Left hindlimb (tissue), 1 donor: Measurements from ENCODE around the gene EFCAB8.

ENCODE experiments used
- DNase-seq: peaks from one replicate; pipeline ENCODE4 v3.0.0-alpha.2; 2018

EFCAB8 gene

DNA sequence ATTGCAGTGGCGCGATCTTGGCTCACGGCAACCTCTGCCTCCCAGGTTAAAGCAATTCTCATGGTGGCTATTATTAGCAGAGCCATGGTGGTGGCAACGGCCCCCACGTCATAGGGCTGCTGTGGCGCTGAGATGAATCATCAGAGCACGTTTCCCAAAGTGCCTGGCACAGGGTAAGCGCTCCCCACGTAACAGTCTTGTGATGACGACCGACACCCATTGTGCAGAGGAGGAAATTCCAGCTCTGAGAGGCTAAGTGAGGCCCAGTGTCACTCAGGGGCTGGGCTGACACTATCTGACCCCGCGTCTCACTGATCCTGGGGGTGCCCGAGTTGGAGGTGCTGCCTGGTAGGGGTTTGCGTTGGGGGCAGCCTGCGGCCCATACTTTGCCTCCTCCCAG is 129.3 kb downstream of the EFCAB8 start:
- no peak for DNase-seq

DNA sequence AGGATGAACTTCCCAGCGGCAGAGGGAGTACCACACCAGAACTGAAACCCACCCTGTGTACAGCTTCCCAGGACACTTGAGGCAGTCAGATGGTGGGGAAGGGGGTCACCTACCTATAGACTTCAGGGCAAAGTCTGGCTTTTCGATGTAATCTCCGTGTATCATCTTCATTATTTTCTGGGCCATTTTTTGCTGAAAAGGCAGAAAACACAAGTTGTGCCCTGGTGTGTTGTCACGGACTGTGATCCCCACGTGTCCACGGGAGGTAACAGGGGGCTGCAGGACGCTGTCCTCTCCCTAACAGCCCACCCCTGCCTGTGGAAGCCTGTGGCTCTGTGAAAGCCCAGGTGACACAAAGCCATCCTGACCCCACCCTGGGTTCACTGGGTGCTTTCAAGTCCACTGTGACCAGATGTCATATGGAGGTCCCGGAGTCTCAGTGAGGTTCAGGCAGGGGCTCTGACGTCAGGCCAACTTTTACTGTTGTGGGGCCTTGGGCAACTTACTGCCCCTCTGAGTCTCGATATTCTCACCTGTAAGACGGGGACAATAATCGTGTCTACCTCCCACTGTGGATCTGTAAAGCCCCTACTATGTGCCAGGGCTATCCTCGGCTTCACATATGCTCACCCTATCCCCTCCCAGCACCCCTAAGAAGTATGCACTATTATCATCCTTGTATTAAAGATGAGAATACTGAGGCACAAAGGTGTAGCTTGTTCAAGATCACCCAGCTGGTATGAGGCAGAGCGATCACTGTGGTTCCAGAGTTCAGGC is 131.0 kb downstream of the EFCAB8 start:
- no peak for DNase-seq

DNA sequence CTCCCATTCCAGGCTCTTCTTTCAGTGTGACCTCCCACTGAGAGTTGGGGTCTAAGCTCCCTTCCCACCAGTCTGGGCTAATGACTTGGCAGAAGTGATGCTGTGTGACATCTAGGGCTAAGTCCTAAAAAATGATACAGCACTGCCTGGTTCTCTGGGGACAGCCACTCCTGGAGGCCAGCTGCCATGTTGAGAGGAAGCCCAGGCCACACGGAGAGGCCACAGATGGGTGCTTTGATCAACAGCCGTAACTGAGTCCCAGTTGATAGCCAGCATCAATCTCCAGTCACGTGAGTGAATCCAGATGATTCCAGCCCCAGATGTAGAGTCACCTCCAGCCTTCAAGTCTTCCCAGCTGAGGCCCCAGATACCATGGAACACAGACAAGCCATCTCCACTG is 131.7 kb downstream of the EFCAB8 start:
- no peak for DNase-seq

DNA sequence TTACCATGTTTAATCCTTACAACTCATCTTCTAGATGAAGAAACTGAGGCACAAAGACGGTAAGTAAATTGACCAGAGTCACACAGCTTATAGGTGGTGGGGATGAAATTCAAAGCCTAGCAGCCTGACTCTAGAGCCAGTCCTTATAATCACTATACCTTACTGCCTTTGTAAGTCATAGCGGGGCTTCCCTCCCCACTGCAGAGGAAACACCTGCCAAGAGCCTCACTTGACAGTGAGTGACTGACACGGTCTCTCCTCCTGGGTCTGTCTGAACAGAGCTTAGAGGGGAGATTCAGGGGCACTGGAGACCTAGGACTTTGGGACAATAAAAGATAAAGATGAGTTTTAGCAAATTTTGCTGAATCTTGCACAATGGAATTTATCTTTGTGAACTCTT is 132.7 kb downstream of the EFCAB8 start:
- DNase-seq = no peak

DNA sequence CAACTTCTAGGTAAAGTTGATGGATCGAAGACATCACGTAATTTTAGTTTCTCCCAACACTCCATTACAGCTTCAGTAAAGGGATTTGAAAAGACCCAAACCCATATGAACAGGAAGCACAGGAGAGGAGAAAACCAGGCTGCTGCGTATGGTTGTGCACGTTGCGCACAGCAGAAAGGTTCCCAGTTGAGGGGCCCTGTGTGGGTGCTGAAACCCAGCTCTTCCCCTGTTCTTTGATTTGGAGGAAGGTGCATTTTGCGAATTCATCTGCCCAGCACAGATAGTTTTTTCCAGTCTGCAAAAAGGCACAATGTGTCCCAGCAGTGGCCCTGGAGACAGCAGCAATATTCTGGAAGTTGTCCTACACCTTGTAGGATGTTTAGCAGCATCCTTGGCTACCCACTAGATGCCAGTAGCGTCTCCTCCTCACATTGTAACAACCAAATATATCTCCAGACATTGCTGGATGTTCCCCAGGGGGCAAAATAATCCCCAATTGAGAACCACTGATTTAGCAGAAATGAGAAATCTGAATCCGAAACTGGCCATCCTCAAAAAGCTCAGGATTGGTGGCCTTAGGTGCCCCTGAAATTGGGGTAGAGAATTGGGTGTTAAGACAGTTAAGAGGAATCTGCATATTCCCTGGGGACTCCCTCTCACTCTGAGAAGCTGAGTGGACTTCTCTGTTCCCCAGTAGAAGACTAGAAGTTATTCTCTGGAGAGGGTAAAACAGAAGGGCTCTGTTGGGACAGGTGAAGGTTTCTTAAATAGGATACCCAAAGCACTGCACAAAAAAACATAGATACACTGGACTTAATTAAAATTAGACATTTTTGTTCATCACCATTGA is 133.3 kb downstream of the EFCAB8 start:
- no peak for DNase-seq

DNA sequence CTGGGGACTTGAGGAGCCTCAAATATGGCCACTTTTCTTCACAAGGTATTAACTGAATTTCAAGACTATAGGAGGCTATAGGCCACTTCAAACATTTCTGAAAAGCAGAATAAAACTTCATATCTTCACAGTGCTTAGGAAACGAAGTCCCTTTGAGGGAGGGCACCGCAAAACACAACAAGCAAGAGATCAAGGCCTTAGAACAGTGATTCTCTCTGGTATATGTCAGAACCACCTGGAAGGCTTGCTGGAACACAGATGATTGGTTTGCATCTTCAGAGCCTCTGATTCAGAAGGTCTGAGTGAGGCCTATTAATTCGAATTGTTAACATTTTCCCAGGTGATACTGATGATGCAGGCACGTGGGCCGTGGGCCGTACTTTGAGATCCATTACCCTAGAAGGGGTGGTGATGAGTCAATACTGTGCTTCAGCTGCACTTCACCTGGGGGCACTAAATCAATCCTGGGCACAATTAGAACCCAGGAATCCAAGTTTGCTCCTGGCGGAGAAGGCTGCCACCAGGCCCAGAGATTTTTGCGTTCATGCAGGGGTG is 134.8 kb downstream of the EFCAB8 start:
- no peak for DNase-seq

DNA sequence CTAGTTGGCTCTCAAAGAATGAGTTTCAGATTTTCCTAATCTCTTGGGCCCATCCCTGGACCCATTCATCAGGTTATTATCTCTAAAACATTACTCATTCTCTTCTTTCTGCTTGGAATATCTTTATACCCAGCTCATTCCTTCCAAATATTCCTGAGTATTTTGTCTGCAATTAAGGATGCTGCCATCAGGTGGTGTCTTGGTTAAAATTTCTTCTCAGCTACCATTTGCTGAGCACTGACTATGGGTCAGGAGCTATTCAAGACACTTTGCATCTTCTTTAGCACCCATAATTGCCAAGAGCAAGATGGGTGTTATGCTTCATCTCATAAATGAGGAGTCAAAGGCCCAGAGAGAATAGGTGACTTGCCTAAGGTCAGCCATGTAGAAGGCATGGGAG is 137.1 kb downstream of the EFCAB8 start:
- DNase-seq = no peak

DNA sequence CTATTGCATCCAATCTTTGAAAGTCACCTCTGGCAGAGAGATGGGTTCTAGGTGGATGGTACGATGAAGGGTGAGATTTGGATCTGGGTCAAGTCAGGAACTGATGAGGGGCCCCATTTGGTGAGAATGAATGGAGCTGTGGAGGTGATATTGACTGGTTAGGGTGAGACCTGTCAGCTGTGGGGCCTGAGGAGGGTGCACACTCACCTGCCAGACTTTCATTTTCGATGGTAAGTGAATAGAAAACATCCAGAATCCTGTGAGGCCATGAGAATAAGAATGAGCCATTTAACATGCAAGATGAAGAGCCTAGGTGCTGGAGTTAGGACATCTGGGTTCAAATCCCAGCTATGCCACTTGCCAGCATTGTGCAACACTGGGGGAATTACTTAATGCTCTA is 138.7 kb downstream of the EFCAB8 start:
- DNase-seq = no peak

DNA sequence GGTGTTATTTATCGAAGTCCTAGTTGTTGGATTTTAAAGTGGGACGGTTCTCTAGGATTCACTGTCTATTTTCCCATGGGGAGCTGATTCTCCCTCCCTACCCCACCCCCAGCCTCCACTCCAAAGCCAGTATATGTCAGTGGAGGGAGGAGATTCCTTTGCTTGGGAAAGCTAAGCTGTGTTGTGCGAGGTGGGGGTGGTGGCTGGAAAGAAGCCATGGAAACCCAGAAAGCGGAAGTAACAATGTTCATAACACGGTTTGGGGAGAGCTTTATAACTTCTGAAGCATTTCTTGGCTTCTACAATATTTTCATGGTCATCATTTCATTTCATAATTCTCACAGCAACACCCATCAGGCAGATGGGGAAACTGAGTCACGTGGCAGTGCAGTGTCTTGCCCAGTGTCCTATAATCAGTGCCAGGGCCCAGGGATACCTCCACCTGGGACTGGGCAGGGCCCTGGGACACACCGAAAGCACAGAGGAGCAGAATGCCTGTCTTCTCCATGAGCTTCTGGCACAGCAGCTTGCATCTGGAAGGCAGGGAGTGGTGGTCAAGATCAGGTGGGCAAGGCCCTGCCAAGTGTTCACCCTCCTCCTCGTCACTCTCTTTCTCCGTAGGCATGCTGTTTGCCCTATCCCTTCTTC is 141.0 kb downstream of the EFCAB8 start:
- DNase-seq = no peak

DNA sequence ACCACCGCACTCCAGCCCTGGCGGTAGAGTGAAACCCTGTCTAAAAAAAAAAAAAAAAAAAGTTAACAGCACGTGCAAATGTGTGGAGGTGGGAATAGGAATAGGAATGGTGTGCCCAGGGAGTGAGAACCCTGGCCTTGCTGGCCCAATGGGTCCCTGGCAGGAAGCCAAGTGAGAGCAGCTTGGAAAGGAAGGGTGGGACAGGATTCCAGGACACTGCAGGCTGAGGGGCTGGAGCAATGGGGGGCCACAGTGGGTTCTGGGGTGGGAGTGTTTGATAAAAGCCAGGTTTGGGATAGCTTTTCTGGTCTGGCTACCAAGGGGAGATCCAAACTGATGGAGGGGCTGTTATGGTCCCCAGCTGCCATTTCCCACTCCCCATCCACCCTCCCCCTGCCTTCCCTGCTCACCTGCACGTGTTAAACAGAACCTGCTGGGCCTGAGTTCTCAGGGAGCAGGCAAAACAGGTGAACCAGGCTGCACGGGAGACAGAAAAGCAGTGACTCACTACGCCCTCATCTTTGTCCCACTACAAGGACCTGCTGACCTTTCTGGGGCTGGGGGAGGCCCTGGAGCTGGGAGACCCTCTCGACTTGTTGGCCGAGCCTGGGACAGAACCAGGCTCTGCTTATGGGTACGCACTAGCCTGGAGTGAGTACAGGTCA is 142.2 kb downstream of the EFCAB8 start:
- DNase-seq = no peak

DNA sequence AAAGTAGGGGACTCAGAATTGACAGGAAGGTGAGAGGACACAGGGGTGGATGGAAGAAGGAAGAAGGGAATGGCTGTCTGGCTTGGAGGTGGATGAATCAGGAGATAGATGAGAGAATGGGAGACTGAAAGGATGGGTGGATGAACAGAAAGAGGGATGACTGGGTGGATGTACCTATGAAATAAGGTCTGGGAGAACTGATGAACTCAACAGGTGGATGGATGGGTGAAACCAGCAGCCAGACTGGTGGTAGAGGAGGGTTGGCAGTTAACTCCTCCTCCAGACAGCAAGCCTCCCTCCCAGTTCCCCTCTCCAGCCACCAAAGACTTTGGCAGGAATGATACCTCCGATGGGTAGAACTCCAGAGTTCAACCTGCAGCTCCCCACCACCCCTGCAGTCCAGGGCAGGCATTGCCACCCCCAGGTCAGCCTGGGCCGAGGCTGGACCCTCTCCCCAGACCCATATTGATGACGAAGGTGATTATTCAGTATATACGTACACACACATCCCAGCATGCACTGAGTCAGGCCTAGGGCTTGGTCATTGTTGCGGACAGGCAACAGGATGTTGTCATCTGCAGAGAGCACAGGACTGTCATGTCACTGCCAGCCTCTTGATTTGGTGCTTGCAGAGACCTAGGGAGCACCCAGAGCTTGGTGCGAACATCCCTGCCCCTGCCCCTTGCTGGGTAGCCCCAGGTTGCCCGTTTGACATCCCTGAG is 143.5 kb downstream of the EFCAB8 start:
- DNase-seq = no peak

DNA sequence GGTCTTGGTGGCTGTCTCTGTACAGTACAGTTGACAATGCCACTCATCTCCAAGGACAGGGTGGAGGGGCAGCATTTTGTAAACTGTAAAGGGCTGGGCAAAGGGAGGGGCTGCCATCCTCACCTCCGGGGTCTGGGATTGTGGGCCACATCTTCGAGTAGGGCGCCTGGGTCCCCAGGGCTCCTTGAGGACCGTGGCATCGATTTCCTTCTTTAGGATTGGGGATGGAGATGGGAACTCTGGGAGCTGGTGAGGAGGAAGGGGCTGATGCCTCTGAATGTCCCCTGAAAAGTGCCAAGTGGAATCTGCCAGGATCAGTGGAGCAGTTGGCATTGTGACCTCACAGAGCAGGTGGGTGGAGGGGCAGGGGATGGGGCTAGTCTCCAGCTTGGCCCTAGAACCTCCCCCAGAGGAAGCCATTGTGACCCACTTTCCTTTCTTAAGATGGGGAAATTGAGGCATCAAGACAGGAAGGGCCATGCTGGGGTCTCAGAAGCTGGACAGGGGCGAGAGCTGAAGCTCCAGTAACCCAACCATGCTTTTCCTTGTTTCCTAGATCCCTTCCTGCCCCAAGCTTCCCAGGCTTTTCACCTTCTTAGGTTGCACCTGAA is 145.5 kb downstream of the EFCAB8 start, which contains the start of gene SUN5:
Gene SUN5, minus strand, starts transcription at position 293 of the 611 bp plus-strand sequence. Its CDS starts 93 bp downstream, at position 200.
- no peak for DNase-seq

DNA sequence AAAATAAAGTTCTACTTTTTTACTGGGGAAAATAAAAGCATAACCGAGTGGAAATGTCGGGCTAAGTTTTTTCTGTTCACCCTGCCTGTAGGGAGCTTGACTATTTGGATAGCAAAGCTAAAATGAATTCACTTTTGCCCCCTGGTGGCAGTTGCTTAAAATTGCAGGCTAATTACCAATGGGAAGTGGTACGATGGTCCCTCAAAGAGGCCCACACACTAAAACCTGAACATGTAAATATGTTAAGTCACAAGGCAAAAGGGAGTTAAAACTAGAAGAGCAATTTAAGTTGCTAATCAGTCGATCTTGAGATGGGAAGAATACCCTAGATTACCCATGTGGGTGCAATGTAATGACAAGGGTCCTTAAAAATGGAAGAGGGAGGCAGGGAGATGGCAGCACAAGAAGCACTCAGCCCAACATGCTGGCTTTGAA is 146.4 kb downstream of the EFCAB8 start:
- DNase-seq = no peak

DNA sequence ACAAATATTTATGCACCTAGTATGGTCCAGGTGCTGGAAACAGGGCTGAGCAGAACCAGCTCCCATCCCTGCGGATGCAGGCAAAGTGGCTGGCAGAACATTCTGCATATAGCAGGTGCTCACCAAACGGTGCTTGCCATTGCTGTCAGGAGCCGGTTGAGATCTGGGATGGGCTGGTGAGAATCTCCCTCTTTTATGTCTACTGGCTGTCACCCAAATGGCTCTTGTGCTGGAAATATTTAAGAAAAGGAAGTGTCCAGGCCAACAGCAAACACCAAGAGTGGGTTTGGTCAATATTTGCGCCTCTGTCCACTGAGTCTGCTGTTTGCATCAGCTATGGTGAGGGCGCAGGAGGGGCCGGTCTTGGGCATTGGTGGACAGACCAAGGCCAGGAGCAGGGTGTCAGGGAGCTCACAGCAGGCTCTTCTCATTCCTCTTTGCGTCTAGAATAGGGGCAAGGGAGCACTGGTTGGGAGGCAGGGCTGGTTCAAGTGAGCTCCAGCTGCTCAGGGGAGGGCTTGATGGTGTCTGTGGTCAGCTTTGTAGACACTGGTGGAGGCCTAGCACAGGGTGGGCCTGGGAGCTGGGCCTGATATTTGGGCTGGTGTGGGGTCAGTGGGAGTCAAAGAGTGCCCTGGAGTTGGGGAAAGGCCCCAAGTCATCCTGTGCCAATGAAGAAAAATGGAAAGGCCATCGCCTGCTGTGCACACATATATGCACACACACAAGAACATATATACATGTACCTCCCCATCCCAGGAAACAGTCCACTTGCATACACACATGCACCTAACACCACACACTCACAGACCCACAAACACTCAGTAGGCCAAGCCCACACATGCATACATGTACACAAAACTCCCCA is 147.4 kb downstream of the EFCAB8 start:
- no peak for DNase-seq

DNA sequence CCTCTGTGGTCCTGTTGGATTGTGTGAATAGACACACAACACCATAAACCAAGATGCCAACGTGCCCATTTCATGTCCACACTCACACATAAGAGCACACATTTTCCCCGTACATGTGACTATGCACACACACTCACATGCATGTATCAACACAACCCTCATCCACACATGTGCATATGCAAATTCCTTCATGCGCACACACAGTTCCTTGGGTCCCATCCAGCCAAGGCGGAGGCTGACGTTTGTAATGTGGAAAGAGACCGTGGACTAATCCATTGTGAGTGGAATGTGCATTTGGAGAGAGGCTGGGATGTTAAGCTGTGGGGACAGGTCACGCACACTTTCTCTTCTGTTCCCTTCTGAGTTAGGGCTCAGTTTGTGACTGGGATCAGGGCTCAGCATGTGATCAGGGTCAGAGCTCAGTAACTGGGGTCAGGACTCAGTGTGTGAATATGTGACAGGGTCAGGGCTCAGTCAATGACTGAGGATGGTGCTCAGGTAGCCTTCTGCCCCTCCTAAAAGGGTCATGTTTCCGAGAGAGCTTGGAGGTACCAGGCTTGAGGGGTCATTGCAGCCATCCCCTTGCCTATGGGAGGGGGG is 148.2 kb downstream of the EFCAB8 start:
- DNase-seq = no peak

DNA sequence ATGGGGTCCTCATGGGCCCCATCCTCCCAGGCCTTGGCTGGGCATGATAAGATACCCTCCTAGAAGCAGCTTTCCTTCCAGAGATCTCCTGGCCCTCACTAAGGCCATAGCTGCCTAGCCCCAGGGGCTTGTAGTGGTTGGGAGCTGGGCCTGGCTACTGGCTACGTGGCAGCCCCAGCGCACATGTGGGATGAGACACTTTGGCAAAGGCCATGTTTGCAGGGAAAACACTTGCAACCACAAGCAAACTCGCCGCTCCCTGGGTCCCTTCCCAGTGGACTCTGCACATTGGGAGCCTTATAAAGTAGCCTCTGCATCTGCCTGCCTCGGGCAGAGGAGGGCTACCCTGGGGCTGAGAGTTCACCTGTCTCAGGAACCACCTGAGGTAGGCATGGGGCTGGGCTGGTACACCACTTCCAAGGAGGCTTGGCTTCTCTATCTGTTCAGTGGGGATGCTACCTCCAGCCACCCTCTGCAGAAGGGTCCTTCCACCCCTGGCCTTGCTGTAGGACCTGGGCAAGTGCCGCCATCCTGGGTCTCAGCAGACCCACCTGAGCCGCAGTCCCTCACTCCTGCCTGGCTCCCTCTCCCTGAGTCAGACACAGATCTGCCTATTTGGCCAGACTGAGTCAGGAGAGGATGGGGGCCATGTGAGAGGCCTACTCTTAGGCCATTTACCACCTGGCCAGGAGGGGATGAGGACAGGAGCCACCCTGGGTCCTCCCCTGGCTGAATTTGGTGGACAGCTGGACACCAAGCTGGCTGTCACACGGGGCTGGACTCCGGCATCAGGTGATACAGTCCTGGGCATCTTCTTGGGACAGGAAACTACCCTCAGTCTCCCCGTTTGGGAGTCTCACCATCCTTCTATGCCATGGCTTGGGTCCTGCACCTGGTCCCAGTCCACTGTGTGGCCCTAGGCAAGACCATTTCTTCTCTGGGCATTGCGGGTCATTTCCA is 148.9 kb downstream of the EFCAB8 start, which contains the start of gene BPIFB2:
Gene BPIFB2, plus strand, starts transcription at position 329 of the 960 bp plus-strand sequence. CDS start 871 bp downstream, outside the sequence.
- DNase-seq = no peak

DNA sequence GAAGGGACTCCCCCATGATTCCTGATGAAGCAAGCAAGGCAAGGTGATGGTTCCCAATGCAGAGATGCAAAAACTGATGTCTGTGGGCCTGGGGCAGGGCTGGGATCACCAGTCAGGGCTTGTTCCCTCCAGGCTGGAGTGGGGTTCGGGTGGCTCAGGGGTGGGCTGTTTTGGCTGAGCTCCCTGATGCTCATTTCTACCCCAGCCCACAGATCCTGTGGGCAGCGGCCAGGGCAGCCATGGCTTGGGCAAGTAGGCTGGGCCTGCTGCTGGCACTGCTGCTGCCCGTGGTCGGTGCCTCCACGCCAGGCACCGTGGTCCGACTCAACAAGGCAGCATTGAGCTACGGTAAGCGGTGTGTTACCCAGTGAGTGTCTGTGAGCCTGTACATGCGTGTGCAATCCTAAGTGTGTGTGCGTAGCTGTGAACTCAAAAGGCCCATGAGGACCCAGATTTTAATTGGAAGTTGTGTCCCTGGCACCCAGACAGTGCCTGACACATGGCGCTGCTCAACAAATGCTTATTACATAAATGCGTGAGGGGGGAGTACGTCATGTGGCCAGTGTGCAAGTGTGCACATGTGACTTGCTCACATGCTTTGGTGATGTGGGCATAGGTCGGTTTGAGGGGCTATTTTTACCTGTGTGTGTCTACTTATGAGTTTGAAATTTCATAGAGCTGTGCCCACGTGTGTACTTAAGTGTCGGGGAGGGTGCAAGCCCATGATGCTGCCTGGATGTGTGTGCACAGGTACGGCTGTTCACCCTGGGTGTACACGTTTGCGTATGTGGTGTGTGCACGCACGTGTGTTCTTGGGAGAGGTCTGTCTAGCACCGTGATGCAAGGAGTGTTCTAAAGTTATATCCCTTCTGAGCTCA is 149.9 kb downstream of the EFCAB8 start:
- no peak for DNase-seq
